Non-pigmented ciliary epithelial cell (primary cell): Measurements from ENCODE around the gene WNT4.

Experiments used
- DNase-seq: peaks from one replicate; pipeline ENCODE4 v3.0.0-alpha.2; 2010; ENCODE audit warnings: low read depth

The WNT4 gene

DNA sequence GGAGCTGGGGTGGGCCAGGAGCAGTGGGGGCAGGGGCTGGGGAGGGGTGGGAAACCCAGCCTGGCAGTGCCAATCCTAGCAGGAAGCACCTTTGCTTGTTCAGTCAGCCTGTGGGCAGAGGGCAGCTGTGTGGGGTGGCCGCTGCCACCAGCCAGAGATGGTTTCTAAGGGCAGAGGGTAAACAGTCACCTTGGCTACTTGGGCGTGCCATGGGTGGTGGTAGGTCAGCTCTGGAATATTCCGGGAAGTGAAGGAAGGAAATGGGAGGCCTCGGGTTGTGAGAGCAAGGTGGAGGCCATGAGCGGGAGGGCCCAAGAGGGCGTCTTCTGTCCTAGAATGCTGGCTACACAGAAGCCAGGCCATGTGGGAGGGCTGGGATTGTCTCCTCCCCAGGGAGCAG, 20.7 kb upstream of the WNT4 start:
- no peak for DNase-seq

DNA sequence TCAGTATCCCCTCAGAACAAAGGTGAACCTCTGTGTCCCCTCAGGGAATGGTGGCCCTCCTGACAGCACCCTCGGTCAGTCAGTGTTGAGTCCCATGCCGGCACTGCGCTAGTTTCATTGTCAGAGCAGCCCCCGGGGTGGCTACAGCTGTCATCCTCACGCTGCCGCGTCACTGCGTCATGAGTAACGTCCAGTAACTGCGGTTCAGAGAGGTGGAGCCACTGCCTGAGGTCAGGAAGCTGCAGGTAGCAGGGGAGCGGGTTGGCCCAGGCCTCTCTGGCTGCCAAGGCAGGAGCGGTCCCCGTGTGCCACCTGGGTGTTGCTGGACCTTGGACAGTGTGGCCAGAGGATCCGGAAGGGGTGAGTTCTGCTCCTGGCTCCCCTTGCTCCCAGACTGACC, 20.2 kb upstream of the WNT4 start:
- no peak for DNase-seq

DNA sequence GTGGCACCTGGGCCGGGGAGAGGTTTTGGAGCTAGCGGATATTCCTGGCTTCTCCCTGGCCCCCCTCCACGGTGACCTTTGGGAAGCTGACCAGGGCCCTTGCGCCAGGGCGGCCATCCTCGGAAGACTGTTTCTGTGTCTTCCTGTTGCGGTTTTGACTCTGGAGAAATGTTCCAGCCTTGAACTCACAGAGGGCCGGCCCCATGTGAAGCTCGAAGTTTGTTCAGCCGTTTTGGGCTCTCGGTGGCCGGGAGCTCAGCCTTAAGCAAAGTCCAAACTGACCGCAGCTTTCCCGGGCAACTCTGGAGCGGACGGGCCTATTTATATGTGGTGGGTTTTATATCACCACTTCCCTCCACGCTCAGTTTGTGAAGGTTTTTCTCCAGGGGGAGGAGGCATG, 17.0 kb upstream of the WNT4 start:
- no peak for DNase-seq

DNA sequence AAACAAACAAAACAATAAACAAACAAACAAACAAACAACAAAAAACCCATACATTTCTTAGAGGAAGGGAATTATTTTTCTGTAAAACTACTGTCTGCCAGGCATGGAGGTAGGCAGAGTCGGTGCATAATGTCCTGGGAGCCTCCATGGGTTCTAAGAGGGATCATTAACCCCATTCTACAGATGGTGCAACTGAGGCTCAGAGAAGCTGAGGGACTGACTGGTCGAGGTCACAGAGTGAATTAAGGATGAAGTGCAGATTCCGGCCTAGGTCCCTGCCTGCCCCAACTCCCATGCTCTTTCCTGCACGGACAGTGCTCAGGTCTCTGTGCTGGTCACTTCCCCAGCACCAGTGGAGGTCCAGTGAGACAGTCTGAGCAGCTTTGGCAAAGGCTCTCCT, 15.8 kb upstream of the WNT4 start:
- DNase-seq = no peak

DNA sequence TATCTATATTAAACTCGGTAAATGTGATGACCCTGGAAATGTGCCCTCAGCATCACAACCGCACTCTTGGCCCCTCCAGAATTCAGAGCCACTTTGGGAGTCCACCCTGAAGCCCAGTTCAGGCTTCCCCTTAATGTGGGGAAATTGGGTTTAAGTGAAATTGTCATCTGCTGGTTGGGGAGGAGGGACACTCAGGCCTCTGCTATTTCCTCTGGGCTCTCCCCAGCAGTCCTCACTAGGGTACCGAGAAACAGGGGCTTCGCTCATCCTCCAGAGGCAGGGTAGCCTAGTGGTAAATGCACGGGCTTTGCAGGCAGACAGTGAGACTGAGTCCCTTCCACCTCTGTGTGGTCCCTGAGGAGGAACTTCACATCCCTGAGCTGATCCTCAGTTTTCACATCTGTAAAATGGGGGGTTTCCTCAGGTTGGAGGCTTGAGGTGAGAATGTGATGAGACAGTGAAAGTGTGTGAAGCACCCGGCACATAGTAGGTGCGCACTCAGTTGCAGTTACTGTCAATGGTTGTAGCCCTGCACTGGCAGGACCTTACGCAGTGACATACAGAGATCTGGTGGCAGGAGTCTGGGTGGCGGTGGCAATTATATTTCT, 14.6 kb upstream of the WNT4 start:
- DNase-seq = no peak

DNA sequence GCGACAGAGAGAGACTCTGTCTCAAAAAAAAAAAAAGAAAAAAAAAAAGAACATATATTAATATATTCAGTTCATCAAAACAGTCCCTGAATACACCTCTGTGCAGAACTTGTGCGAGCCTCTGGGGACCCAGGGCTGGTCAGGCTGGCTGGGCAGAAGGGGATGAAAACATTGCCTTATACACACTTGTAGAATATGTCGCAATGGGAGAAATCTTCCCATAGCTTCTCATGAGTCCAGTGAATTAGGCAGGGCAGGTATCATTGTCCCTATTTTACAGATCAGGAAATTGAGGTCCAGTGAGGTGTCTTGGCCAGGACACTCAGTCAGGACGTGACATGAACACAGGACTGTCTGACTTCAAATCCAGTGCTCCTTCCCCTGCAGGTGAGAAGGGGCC, 12.6 kb upstream of the WNT4 start:
- DNase-seq = no peak

DNA sequence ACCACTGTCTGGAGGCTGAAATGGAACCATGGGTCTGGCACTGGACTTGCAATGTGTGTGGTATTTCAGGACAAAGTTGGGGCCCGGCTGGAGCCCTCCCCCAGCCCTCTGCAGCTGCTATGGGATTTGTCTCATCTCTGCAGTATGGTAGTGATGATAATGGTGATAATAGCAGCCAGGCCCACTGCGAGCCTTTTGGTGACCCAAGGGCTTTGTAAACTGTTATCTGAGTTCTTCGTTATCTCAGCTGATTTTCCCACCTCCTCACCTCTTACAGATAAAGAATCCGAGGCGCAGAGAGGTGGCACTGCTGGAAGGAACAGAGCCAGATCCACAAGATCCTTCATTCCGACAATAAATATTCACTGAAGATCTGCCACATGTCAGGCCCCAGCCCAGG, 11.7 kb upstream of the WNT4 start:
- no peak for DNase-seq

DNA sequence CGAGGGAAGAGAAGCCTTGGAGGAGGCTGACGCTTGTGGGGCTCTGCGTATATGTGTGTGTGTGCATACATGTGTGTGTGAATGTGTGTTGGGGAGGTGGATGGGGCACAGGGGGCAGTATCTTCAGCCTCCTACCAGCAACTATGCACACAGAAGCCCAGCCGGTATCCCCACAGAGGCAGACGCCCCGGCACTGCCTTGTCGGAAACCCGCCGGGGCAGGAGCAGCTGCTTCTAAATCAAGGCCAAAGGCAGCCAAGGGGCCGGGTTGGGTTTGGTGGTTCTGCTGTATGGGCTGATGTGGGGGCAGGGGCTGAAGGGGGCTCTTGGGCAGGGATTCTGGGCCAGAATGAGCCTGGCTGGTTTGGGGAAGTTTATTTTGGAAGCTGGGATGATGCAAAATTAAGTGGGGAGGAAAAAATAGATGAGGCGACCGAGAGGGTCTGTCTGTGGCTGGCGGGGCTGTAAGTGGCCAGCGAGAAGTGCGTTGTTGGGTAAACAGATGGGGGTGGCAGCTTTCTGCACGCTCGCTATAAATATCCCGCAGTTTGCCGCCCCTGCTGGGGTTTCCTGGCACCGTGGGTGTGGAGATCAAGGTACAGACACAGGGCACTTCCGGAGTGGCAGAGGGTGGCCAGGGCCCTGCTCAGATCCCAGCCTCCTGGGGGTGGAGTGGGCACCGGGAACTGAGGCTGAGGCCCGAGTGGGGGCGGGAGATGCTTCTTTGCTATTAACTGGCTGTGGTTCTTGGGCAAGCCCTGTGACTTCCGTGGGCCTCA, 11.0 kb upstream of the WNT4 start:
- no peak for DNase-seq

DNA sequence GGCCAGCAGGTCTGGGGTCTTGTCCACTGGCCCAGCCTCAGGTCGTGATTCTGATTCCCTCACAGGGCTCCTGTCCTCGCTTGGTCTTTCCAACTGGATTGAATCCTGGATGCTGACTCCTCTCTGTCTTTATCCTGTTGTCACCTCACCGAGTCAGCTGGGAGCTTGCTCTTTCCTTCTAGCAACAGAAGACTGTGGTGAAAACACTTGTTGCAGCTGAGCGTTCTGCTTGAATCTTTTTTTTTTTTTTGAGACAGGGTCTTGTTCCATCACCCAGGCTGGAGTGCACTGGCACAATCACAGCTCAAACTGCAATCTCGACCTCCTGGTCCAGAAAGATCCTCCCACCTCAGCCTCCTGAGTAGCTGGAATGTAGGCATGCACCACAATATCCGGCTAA, 8.0 kb upstream of the WNT4 start:
- no peak for DNase-seq

DNA sequence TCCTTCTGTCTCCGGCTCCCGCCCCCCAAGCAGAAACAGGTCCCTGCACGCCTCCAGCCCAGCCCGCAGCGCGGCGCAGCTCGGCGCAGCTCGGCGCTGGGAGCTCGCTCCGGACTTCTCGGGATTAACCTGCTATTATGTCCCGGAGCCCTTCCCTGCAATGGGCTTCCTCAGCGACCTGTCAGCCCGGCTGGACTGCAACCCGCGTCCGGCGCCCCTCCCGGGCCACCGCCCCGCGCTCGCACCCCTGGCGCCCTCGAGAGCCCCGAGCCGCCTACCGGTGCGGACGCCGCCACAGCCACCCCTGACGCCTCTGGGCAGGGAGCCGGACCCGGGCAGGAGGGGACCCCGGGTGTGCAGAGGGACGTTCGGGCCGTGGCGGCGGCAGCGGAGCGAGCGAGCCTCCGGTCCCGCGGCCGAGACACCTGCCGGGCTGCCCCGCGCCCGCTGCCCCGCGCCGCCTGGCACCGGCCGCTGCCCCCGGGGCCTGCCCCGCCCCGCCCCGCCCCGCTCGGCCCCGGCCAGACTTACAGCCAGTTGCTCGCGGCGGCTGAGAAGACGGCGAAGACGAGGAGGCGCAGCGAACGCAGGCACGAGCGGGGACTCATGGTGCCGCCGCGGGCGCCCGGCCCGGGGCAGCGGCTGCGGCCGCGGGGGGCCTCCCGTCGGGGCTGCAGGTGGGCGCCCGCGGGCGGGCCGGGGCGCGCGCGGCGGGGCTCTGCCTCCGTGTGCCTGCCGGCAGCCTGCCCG, 407 bp downstream of the WNT4 start:
- DNase-seq = no peak

DNA sequence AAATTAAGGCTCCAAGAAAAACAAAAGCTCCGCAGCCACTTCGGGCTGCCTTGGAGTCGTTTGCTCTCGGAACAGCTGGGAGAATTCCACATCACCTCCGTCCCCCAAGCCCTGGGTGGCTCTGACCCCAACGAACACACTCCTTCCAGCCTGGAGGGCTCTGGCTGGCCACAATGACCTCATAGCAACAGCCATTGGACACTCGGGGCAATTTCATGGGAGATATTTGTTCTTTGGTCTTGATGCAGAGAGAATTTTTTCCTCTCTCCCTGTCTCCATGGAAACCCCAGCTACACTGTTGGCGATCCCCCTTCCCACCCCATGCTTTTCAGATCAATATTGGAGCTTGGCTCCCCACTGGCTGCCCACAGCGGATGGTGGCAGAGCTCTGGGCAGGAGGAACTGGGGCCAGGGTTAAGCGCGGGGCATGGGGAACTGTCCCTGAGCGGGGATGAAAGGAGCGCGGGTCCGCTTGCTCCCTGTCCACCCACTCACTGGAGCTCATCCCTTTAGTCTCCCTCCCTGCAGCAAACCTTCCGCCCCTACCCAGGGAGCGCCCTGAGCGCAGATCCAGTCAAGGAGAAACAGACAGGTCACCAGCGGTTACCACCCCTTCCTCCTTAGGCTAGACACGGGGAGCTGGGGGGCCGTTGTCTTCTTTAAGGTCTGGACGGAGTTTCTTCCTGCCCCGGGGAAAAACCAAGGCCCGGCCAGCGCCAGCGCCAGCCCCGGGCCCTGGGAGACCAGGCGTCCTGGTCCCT, 1.2 kb downstream of the WNT4 start:
- DNase-seq = no peak

DNA sequence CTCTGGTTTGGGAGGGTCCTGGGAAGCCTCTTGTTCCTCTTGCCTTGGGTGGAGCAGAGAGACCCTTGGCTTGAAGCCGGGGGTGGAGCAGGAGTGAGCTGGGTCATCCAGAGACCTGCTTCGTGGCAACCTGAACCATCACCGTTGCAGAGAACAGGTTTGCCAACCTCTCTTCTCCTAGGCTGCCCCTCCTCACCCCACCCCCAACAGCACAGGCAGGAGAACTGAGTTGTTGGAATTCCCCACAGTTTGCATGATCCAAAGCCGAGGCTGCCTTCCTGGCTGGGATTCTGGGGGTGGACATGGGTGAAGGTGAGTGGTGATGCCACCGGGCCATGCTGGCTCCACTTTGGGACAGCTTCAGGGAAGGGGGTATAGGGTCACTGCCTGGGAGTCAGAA, 2.2 kb downstream of the WNT4 start:
- no peak for DNase-seq

DNA sequence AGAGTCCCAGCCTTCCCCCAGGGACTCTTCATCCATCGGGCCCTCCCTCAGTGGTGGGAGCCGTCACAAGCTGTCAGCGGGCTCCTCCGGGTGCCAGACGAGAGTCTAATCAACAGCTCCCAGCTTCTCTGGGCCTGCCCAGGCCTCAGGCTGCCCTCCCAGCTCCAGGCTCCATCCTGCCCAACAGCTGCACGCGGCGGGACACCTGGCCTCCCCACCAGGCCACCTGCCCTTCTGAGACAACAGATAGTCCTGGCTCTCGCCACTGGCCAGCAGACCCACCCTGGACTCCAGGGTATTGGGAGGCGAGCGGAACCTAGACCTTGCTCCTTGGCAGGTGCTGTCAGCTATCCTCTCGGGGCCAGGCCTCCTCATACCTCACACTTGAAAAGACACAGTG, 3.1 kb downstream of the WNT4 start:
- no peak for DNase-seq

DNA sequence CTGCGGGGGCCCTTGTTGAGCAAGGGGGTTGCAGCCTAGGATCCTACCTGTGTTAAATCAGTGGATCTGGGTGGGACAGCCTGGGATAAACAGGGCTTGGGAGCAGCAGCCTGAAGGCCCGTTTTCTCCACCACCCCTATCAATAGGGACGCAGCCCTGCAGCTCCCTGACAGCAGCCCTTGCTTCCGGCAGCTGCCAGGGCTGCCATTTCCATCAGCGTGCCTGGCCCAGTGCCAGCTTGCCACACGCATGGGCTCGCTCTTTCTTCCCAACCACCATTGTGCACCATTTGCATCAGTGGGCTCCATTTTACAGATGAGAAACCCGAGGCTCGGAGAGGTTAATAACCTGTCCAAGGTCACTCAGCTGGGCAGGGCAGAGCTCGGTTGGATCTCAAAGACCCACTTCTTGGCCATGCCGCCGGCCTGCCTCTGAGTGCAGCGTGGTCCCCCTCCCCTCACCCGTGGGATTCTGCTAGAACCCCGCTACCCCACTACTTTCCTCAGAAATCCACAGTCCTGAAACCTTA, 3.8 kb downstream of the WNT4 start:
- DNase-seq = no peak

DNA sequence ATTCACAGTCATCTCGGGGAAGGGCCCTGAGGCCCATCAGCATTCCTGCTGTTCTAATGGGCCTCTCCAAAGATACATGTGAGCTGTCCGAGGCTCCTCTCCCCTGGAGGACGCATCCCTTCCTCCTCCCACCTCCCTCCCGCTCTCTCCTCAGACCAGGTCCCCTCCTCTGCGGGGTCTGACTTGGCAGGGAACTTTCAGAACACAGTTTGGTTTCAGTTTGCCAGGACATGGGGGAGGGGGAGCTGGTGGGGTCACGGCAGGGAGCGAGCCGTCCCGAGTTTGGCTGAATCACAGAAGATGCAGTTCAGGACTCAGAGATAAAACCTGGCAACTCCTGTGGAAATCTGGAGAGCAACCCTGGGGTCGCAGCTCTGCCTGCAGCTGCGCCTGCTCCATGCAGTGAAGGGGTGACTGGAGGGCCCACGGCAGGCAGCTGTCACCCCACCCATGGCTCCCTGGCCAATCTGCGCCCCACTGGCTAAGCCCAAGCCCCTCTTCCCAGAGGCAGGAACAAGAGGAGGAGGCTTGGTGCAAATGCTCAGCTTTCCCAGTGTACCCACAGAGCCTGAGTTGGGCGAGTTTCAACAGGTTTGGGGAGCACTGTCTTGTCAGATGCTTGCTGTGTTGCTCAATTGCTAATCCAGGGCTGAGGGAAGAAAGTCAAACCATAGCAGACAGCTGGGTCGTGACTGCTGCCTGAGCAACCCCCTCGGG, 5.7 kb downstream of the WNT4 start:
- no peak for DNase-seq

DNA sequence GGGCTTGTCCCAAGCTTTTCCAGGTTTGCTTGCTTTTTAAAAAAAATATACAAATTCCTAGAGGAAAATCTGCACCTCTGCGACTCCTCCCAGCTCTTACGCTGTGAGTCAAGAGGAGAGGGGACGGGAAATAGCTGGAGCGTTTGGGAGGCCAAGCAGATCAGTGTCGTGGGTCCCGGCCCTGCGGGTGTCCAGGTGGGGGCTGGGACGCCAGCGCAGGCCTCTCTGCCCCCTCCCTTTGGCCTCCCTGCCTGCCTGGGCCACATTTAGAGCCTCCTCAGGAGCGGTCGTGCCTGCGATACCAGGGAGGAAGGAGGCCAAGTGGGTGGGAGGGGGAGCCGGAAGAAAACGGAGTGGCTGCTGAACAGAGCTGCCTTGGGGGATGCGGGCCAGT, 9.0 kb downstream of the WNT4 start:
- no peak for DNase-seq

DNA sequence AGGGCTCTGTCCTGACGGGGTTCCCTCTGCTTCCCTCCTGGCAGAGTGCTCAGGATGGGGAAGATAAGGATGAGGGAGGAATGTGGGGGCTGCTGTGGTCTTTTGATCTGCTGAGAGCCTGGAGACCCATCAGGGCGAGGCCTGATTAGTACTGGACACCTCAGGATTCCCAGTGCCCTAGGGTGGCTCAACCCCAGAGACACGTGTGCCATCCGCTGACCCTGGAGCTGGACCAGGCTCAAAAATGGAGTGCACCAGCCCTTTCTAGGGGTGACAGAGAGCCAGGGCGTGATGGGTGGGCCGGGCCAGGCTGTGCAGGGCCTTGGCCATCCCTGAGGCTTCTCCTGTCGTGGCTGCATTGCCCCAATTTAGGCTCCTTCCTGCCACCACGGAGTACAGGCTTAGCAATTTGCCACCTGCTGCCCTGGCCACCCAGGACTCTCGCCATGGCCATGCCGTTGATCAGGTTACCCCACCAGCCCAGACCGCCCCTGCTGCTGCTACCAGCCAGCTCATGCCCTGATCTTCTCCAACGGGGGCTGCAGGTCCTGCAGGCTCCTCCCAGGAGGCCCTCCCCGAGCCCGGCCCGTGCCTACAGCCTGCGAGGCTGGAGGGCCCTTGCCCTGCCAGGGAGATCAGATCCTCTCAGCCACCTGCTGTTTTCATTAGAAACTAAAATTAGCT, 9.5 kb downstream of the WNT4 start:
- no peak for DNase-seq

DNA sequence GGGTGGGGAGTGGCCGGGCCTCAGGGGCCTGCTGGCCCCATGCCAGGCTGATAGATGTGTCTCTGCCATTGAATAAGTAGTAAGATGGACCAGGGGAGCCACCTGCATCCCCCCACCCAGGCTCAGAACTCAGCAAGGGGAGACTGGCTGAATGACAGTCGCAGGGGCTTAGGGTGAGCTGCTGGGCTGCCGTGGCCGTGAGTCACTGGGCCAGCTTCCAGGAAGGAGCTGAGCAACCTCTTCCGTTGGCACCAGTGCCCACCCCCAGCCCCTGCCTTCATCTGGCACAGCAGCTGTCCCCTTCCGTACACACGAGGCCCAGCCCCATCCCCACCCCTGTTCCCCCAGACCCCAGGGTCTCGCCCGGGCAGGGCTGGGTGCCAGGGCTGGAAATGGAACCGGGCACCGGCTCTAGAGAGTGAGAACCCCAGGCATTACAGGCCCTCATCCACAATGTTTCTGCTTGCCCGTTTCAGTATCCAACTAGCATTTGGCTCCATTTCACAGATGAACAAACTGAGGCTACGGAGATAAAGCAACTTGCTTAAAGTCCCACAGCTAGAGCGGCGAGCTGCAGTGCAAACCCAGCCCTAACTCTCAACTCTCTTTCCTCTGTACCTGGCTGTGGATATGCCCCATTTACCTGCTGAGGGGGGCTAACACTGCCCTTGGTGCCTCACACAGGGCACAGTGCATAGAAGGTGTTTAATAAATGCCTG, 10.2 kb downstream of the WNT4 start:
- no peak for DNase-seq

DNA sequence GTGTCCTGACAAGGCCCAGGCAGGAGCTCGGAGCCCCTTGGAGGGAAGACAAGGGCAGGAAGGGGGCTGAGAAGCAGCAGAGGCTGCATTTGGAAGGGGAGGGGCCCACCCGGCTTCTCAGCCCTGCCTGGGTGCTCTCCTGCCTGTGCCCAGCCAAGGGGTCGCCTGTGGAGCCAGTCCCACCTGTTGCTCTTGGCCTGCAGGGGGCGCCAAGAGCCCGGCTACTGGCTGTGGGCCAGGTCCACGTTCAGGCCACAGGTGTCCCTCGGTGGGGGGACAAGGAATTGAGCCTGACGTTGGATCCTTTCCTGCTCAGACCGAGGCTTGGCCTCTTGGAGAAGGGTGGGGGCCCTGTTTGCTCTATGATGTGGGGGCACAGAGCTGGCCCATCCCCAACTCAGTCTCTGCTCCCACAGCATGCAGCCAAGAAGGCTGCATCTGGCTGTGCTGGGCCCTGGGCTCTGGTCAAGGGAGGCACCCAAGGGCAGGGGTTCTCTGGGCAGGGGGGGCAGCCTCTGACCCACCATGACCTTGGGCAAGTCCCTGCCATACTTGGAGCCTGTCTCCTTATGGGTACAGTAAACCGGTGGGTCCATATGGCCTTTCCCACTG, 10.9 kb downstream of the WNT4 start:
- DNase-seq = no peak

DNA sequence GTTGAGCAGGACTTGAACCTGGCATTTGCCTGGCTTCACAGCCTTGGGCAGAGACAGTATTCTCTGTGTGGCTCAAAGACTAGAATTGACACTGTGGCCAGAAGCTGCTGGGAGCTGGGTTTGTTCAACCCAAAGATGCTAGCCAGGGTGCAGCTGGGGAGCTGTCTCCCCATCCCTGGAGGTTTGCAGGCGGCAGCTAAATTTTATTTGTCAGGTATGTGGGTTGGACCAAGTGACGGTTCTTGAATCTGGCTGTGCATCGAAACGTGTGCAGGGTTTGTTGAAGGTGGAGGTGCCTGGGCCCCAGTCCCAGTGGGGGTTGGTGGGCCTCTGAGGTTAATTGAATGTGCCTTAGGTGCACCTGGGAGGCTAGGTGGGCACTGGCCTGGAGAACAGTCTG, 11.8 kb downstream of the WNT4 start:
- DNase-seq = no peak
